Measurements from ENCODE around the gene KRT6B.

Gene KRT6B

GRCh38 chr12:52423035-52423434, 28.9 kb downstream of the KRT6B start:
- no peak for DNase-seq (ENCODE audit: low spot score)
- in situ Hi-C loops (cut with MboI; ENCODE audit: low pct_unique_long_range_greater_than_20kb, low sequenced_read_pairs, unreplicated experiment): no loop called here
- TF ChIP-seq CTCF (IDR thresholded peaks at IDR 0.05; ENCODE audit: extremely low read depth, insufficient read depth, missing control alignments): no peak

GRCh38 chr12:52419656-52420055, 32.3 kb downstream of the KRT6B start:
- TF ChIP-seq CTCF (IDR thresholded peaks at IDR 0.05; ENCODE audit: extremely low read depth, insufficient read depth, missing control alignments): no peak
- in situ Hi-C loops (cut with MboI; ENCODE audit: low pct_unique_long_range_greater_than_20kb, low sequenced_read_pairs, unreplicated experiment): no loop called here
- DNase-seq (ENCODE audit: low spot score): no peak

- in situ Hi-C loops (cut with MboI; ENCODE audit: low pct_unique_long_range_greater_than_20kb, low sequenced_read_pairs, unreplicated experiment): no loop called here
- no peak for TF ChIP-seq CTCF (IDR thresholded peaks at IDR 0.05; ENCODE audit: extremely low read depth, insufficient read depth, missing control alignments)
- no peak for DNase-seq (ENCODE audit: low spot score)
Measured at GRCh38 chr12:52418576-52419110, 33.3 kb downstream of the KRT6B start.

GRCh38 chr12:52417740-52418139, 34.2 kb downstream of the KRT6B start:
- in situ Hi-C loops (cut with MboI; ENCODE audit: low pct_unique_long_range_greater_than_20kb, low sequenced_read_pairs, unreplicated experiment): no loop called here
- DNase-seq (ENCODE audit: low spot score): no peak
- no peak for TF ChIP-seq CTCF (IDR thresholded peaks at IDR 0.05; ENCODE audit: extremely low read depth, insufficient read depth, missing control alignments)

GRCh38 chr12:52416795-52417194, 35.2 kb downstream of the KRT6B start:
- no peak for TF ChIP-seq CTCF (IDR thresholded peaks at IDR 0.05; ENCODE audit: extremely low read depth, insufficient read depth, missing control alignments)
- DNase-seq (ENCODE audit: low spot score): no peak
- in situ Hi-C loops (cut with MboI; ENCODE audit: low pct_unique_long_range_greater_than_20kb, low sequenced_read_pairs, unreplicated experiment): no loop called here

- in situ Hi-C loops (cut with MboI; ENCODE audit: low pct_unique_long_range_greater_than_20kb, low sequenced_read_pairs, unreplicated experiment): no loop called here
- no peak for TF ChIP-seq CTCF (IDR thresholded peaks at IDR 0.05; ENCODE audit: extremely low read depth, insufficient read depth, missing control alignments)
Measured at GRCh38 chr12:52415870-52416750, 35.8 kb downstream of the KRT6B start.

More at GRCh38 chr12:52415870-52416750, 35.8 kb downstream of the KRT6B start:
- no peak for DNase-seq (ENCODE audit: low spot score)

Data from GM13977 (cell line).